ENCODE measurements around the gene LMTK2. TPM values are rescaled to one million over a fixed set of nuclear protein-coding genes. Genes with fewer than 3 reads are reported as not detected.

LMTK2 gene
- total RNA-seq, 1 donor from 2014 or later, result 32.5 TPM

DNA sequence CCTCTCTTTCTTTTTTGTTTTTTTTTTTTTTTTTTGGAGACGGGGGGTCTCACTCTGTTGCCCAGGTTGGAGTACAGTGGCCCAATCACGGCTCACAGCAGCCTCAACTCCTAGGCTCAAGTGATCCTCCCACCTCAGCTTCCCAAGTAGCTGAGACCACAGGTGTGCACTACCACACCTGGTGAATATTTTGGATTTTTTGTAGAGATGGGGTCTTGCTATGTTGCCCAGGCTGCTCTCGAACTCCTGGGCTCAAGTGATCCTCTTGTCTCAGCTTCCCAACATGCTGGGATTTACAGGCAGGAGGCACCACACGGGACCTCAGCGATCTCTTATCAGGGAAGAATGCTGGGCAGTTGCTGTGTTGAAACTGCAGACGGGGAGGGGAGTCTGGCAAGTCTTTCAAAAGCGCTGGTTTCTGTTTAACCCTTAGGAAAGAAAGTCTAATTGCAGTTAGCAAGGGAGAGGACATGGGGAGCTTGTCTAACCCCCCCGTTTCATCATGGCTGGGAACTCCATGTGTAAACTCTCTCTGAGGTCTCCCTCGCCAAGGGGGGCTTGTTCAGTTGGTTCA lies 39.6 kb upstream of the LMTK2 start:
- Mint-ChIP-seq H3K27me3 (ENCODE audit: unreplicated experiment) (no peaks in the 10 kb centered on the region), H3K36me3 (ENCODE audit: low read depth, unreplicated experiment) (no peaks in the 10 kb centered on the region), H3K27ac (ENCODE audit: unreplicated experiment) (no peak overlapping the region), H3K9me3 (ENCODE audit: unreplicated experiment) (peaks cover 4% of the 10 kb centered on the region), H3K4me1 (ENCODE audit: unreplicated experiment) (no peaks in the 10 kb centered on the region), H3K4me3 (ENCODE audit: unreplicated experiment) (no peak overlapping the region)
- no peak for DNase-seq (ENCODE audit: low spot score)
- TF ChIP-seq, protein P1, sequence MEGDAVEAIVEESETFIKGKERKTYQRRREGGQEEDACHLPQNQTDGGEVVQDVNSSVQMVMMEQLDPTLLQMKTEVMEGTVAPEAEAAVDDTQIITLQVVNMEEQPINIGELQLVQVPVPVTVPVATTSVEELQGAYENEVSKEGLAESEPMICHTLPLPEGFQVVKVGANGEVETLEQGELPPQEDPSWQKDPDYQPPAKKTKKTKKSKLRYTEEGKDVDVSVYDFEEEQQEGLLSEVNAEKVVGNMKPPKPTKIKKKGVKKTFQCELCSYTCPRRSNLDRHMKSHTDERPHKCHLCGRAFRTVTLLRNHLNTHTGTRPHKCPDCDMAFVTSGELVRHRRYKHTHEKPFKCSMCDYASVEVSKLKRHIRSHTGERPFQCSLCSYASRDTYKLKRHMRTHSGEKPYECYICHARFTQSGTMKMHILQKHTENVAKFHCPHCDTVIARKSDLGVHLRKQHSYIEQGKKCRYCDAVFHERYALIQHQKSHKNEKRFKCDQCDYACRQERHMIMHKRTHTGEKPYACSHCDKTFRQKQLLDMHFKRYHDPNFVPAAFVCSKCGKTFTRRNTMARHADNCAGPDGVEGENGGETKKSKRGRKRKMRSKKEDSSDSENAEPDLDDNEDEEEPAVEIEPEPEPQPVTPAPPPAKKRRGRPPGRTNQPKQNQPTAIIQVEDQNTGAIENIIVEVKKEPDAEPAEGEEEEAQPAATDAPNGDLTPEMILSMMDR (IDR thresholded peaks at IDR 0.05; ENCODE audit: unreplicated experiment), result no peak

DNA sequence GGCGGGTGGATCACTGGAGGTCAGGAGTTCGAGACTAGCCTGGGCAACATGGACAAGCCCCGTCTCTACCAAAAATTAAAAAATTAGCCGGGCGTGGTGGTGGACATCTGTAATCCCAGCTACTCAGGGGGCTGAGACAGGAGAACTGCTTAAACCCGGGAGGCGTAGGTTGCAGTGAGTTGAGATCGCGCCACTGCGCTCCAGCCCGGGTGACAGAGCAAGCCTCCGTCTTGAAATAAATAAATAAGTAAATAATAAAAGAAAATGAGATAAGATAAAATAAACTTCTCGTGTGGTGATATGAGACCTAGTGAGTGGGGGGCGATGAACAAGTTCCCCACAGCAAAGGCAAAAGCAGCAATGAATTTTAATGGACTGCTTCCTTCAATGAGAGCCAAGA lies 33.6 kb upstream of the LMTK2 start:
- DNase-seq (ENCODE audit: low spot score), result no peak
- Mint-ChIP-seq H3K4me1 (ENCODE audit: unreplicated experiment) (no peaks in the 10 kb centered on the region), H3K36me3 (ENCODE audit: low read depth, unreplicated experiment) (no peaks in the 10 kb centered on the region), H3K4me3 (ENCODE audit: unreplicated experiment) (no peak overlapping the region), H3K27ac (ENCODE audit: unreplicated experiment) (no peak overlapping the region), H3K9me3 (ENCODE audit: unreplicated experiment) (no peaks in the 10 kb centered on the region), H3K27me3 (ENCODE audit: unreplicated experiment) (no peaks in the 10 kb centered on the region)
- TF ChIP-seq, protein P1 (IDR thresholded peaks at IDR 0.05; ENCODE audit: unreplicated experiment), result no peak

DNA sequence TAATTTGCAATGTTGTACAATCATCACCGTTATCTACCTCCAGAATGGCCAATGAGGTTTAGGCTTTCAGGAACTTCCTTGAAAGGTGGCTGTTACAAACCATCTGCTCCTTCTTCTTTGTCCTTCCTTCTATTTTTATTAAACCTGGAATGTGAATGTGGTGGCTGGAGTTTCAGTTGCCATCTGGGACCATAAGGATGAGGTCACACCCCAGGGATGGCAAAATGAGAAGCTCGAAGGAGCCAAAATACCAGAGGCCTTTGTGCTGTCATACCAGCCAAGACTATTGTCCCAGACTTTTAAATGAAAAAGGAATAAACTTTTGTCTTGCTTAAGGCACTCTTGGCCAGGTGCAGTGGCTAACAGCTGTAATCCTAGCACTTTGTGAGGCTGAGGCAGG lies 30.9 kb upstream of the LMTK2 start:
- DNase-seq (ENCODE audit: low spot score), result no peak
- TF ChIP-seq, protein P1 (IDR thresholded peaks at IDR 0.05; ENCODE audit: unreplicated experiment), result no peak
- H3K27me3 Mint-ChIP-seq (ENCODE audit: unreplicated experiment), result no peaks in the 10 kb centered on the region
- no peak overlapping the region for H3K27ac Mint-ChIP-seq (ENCODE audit: unreplicated experiment)
- no peak overlapping the region for H3K4me3 Mint-ChIP-seq (ENCODE audit: unreplicated experiment)
- no peaks in the 10 kb centered on the region for H3K9me3 Mint-ChIP-seq (ENCODE audit: unreplicated experiment)
- H3K36me3 Mint-ChIP-seq (ENCODE audit: low read depth, unreplicated experiment), result no peaks in the 10 kb centered on the region
- no peaks in the 10 kb centered on the region for H3K4me1 Mint-ChIP-seq (ENCODE audit: unreplicated experiment)

DNA sequence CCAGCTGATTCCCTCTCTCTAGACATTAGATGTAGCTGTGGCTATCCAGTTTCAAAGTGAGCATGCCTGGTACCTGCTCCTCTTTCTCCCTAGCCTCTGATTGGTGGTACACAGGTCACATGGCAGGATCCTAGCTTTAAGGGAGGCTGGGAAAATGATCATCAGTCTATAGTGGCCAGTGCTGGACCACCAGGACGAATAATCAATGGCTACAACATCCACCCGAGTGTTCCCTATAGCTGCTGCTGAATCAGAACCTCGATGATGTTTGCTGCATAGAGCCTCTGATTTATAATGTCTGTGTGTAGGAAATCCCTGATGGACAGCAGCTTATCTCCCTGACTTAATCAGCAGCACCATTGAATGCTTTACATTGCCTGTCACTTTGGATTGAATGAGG lies 28.9 kb upstream of the LMTK2 start:
- Mint-ChIP-seq H3K4me1 (ENCODE audit: unreplicated experiment) (no peaks in the 10 kb centered on the region), H3K4me3 (ENCODE audit: unreplicated experiment) (no peak overlapping the region), H3K27ac (ENCODE audit: unreplicated experiment) (no peak overlapping the region), H3K9me3 (ENCODE audit: unreplicated experiment) (no peaks in the 10 kb centered on the region), H3K36me3 (ENCODE audit: low read depth, unreplicated experiment) (no peaks in the 10 kb centered on the region), H3K27me3 (ENCODE audit: unreplicated experiment) (no peaks in the 10 kb centered on the region)
- TF ChIP-seq, protein P1 (IDR thresholded peaks at IDR 0.05; ENCODE audit: unreplicated experiment), result no peak
- DNase-seq (ENCODE audit: low spot score), result no peak

DNA sequence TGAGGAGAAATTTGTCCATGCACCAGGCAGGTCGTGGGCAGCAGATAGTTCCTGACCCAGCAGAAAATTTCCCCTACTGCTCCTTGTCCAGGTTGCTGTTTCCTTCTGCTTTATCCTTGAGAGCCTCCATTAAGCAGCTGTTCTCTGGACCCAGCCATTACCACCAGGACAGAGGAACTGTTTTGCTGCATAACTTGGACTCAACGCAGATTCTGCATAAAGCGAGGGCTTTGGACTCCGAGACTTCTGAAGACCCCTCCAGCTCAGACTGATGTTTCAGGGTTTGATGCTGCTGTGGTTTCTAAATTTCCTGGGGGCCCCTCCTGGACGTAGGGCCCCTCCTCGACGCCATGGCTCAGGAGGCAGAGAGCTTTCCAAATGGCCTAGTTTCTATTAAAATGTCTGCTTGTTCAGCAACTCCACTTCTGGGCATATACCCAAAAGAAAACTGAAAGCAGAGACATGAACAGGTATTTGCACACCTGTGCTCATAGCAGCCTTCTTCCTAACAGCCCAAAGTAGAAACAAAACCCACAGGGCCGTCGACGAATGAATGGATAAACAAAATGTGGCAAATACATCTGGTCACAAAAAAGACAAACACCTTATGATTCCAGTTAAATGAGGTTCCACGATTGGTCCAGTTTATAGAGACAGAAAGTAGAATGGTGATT lies 28.3 kb upstream of the LMTK2 start:
- H3K27ac Mint-ChIP-seq (ENCODE audit: unreplicated experiment), result no peak overlapping the region
- H3K4me1 Mint-ChIP-seq (ENCODE audit: unreplicated experiment), result no peaks in the 10 kb centered on the region
- H3K27me3 Mint-ChIP-seq (ENCODE audit: unreplicated experiment), result no peaks in the 10 kb centered on the region
- DNase-seq (ENCODE audit: low spot score), result no peak
- TF ChIP-seq, protein P1 (IDR thresholded peaks at IDR 0.05; ENCODE audit: unreplicated experiment), result no peak
- H3K36me3 Mint-ChIP-seq (ENCODE audit: low read depth, unreplicated experiment), result no peaks in the 10 kb centered on the region
- H3K9me3 Mint-ChIP-seq (ENCODE audit: unreplicated experiment), result no peaks in the 10 kb centered on the region
- H3K4me3 Mint-ChIP-seq (ENCODE audit: unreplicated experiment), result no peak overlapping the region
